GM18907 (cell line): ENCODE measurements around the gene RGS7.
"Not testable (repeated sequence)": the region's sequence is repeated elsewhere in the genome, so short reads cannot be mapped to it uniquely, and the experiment has no call there.

Experiments used
- ATAC-seq: cut with Tn5 transposase; IDR thresholded peaks from one replicate; pipeline ENCODE4 v1.9.1; 2021; ENCODE audit warnings: mild to moderate bottlenecking, moderate library complexity; ENCODE audit not compliant: unreplicated experiment

RGS7 gene

GRCh38 chr1:240804475-240804874, 552.5 kb downstream of the RGS7 start:
- no peak for ATAC-seq

DNA sequence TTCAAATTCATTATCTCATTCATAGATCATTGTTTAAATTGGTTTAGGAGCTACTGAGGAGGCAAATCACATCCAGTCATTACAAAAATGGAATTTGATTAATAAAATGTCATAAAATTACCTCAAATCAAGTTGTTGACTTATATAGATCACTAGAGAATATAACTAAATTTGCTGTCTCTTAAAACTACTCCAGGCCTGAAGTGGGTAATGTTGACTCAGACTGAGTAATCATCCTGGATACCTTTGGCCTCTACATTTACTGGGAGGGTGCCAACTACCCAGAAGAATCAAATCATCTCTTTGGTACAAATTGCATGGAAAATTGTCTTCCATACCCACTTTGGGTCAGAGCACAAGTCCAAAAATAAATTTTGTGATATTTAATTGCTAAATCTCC, 553.9 kb downstream of the RGS7 start:
- ATAC-seq = no peak

- no peak for ATAC-seq
Observed at GRCh38 chr1:240802271-240802670, 554.7 kb downstream of the RGS7 start.

GRCh38 chr1:240801442-240801841, 555.6 kb downstream of the RGS7 start:
- ATAC-seq = no peak

- no peak for ATAC-seq
Observed at GRCh38 chr1:240800291-240800690, 556.7 kb downstream of the RGS7 start.

GRCh38 chr1:240797050-240797449, 560.0 kb downstream of the RGS7 start:
- no peak for ATAC-seq

- peak; percentile 85 for ATAC-seq
Observed at GRCh38 chr1:240794046-240794843, 562.8 kb downstream of the RGS7 start.

DNA sequence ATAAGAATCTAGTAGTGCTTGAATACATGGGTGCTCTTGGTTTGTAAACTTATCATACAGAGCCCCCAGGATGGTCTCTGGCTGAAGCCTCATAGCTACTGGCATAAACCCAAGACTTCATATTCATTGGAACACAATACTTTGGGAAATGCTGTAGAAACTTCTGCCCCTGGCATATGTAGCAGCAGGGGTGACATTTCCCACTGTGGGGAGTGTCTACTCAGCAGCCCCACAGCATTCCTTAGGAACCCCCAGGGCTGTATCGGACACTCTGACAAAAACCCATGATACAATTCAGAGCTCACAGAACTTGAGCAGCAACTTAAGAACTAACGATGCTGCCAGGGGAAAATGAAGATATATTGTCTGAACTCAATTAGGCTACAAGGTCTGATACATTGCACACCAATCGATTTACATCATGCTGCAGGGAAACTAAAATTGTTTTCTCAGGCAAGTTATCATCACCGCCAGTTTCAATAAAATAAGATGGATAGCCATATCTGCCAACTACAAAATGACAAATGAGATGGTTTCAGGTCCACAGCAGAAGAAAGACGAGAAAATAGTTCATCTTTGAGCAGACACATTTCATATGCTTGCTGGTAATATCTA, 564.0 kb downstream of the RGS7 start:
- no peak for ATAC-seq

DNA sequence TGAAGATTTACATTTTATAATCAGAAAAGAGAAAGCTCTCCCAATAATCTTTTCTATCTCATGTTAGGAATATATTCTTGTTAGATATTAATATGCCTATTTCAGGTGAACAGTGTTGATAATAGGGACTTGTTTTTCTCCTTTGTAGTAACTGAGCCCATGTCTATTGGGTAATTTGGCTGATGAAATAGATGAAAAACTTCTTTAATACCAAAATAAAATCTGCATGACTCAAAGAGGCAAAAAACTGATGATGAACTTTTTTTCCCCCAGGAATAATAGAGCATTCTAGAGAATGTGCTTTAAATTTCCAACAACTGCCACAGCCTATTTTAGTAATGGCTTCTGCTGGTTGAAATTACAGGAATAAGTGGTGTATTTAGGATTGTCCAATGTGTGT, 566.1 kb downstream of the RGS7 start:
- no peak for ATAC-seq

DNA sequence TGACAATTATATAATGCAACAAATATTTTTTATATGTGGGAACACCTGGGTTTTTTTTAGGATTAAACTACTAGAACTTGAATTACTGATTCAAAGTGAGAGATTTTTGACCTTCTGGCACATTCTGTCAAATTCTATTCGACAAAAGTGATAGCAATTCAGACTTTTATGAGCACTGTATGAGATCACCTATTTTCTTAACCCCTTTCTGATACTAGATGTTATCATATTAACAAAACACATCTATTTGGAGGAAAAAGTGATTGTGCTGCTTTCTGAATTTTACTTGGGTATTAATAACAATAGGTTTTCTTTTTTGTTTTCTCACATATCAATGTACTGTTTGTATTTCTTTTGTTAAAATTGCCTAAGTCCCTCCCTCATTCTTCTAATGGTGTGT, 570.1 kb downstream of the RGS7 start:
- no peak for ATAC-seq

DNA sequence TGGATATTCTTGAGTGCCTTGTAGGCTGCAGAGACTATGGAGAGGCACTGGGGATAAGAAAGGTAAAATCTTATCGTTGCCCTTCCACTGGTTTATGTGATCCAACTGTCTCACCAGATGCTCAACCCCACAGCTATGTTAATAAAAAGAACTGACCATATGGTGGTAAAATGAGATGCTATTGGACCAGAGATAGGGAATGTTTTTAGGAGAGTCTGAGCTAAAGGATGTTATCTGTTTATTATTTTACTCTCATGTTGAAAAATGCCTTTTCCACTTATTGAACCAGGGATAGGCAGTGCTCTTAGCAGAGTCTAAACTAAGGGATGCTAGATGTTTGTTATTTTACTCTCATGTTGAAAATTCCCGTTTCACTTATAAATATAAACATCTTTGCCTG, 572.2 kb downstream of the RGS7 start:
- ATAC-seq = no peak

DNA sequence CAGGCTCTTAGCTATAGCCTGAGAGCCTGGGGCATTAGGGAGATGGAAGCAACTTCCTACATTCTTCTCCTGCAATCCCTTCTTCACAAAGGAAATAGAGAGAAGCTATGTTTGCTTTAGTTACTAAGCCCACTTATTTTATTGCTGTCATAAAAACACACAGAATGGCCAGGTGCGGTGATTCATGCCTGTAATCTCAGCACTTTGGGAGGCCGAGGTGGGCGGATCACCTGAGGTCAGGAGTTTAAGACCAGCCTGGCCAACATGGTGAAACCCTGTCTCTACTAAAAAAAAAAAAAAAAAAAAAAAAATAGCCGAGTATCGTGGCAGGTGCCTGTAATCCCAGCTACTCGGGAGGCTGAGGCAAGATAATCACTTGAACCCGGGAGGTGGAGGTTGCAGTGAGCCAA, 573.3 kb downstream of the RGS7 start:
- not testable (repeated sequence) for ATAC-seq

GRCh38 chr1:240776237-240776636, 580.8 kb downstream of the RGS7 start:
- no peak for ATAC-seq

- ATAC-seq = no peak
Observed at GRCh38 chr1:240772131-240772530, 584.9 kb downstream of the RGS7 start.

- no peak for ATAC-seq
Observed at GRCh38 chr1:240771450-240771849, 585.6 kb downstream of the RGS7 start.

DNA sequence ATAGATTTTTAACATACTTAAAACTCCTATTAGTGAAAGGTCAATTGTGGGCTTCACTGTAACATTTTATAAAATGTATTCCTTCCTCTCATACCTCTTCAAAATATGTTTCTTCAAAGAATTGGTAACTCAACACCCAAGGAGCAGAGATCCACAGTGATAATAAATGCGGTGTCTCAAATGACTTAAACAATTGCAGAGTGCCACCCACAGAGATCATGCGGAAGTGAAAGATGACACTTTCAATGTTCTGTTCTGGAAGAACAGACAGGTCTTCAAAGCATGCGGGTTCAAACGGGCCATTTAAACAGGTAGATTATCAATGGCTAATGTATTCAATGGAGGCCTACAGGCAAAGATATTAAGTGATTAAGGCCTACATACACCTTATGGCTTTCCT, 588.0 kb downstream of the RGS7 start:
- ATAC-seq = no peak

DNA sequence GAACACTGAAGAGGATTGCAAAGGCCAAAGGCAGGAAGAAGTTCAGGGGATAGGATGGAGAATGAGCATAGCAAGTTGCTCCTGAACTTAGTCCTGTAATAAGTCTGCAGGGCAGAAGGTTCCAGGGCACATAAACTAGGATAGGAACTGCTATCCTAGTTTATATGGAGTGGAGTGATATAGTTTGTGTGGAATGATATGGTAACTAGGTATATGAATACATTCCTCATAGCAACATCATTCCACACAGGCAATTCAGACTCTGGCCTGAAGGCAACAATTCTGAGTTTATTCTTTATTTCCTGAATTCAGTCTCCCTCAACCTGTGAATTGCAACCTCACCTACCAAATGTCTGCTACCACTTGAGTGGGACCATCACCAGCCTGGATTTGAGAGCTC, 590.2 kb downstream of the RGS7 start:
- no peak for ATAC-seq

DNA sequence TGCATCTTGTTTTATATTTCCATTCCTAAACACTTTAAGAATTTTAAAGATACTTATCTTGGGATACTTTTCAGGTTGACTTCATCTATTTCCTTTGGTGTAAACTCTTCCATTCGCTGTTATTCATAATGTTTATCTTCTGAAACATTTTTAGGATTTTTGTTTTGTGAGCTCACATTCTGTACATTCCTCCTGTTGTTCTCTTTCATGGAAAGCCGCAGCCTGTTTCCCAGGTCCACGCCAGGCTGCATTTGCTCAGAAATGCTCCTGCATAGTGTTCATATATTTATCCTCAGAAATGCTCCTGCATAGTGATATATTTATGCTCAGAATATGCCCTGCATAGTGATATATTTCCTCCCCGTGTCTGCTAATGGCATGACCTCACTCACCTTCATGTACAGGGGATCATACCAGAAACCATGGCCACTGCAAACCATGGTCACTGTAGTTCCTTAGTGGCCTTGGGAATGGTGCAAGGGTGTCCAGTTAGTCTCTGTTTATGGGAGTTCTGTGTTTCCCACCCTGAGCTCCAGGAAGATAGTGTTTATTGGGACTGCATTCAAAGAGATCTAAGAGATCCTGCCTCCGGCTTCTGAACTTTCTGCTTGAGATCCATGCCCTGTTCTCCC, 591.2 kb downstream of the RGS7 start:
- no peak for ATAC-seq

DNA sequence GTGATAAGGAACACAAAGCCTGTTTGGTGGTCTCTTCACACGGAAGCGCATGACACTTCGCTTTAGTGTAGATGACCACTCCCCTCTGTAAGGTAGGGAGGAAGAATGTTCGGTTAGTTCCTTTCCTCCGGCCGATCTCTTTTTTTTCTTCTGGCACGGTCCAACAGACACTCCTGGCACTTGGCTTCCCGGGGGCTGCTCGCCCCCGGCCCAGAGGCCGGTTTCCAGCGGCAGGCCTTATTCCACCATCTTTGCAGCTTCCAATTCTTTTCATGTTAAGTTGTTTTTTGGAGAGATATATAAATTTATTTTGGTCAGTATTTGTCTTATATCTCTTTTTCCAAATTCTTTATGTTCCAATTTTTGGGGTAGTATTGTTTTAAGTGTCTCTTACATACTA, 593.2 kb downstream of the RGS7 start:
- ATAC-seq = no peak

DNA sequence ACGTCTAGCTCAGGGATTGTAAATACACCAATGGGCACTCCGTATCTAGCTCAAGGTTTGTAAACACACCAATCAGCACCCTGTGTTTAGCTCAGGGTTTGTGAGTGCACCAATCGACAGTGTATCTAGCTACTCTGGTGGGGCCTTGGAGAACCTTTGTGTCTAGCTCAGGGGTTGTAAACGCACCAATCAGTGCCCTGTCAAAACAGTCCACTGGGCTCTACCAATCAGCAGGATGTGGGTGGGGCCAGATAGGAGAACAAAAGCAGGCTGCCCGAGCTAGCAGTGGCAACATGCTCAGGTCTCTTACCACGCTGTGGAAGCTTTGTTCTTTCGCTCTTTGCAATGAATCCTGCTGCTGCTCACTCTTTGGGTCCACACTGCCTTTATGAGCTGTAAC, 593.9 kb downstream of the RGS7 start:
- not testable (repeated sequence) for ATAC-seq

- ATAC-seq = not testable (repeated sequence)
Observed at GRCh38 chr1:240762471-240762987, 594.5 kb downstream of the RGS7 start.

GRCh38 chr1:240758777-240759176, 598.2 kb downstream of the RGS7 start:
- not testable (repeated sequence) for ATAC-seq
